Endodermal cell (in vitro differentiated cells): ENCODE results near the gene TBX3. TPM values are rescaled to one million over a fixed set of nuclear protein-coding genes. Genes with fewer than 3 reads are reported as not detected.

Experiments used
- DNase-seq: peaks from one replicate; pipeline ENCODE4 v3.0.0-alpha.2; 2017
- H3K27ac ChIP-seq: 2 replicates; pipeline ENCODE4 v1.5.1; 2013; ENCODE audit warnings: mild to moderate bottlenecking, low read depth, low read length, moderate library complexity
- H3K27me3 ChIP-seq: 2 replicates; pipeline ENCODE4 v1.6.1; 2013; ENCODE audit warnings: mild to moderate bottlenecking, low read length, moderate library complexity; ENCODE audit not compliant: insufficient read depth, control insufficient read depth, poor library complexity, severe bottlenecking
- H3K36me3 ChIP-seq: 2 replicates; pipeline ENCODE4 v1.7.0; 2013; ENCODE audit warnings: mild to moderate bottlenecking, low read length, moderate library complexity; ENCODE audit not compliant: control insufficient read depth, insufficient read depth
- H3K4me1 ChIP-seq: one replicate; pipeline ENCODE4 v1.7.0; 2013; ENCODE audit warnings: low read length; ENCODE audit not compliant: control insufficient read depth, insufficient read depth
- H3K4me3 ChIP-seq: 2 replicates; pipeline ENCODE4 v1.5.1; 2013; ENCODE audit warnings: mild to moderate bottlenecking, low read length, moderate library complexity
- H3K9ac ChIP-seq: 2 replicates; pipeline ENCODE4 v1.6.1; 2013; ENCODE audit warnings: mild to moderate bottlenecking, low read length, moderate library complexity; ENCODE audit not compliant: poor library complexity, severe bottlenecking; ENCODE audit errors: extremely low read depth
- H3K9me3 ChIP-seq: 2 replicates; pipeline ENCODE4 v1.6.1; 2013; ENCODE audit warnings: mild to moderate bottlenecking, low read length, moderate library complexity; ENCODE audit not compliant: control insufficient read depth
- H3K27ac Mint-ChIP-seq: 2 replicates; pipeline ENCODE4 v1.8.0; 2020; ENCODE audit warnings: mixed read lengths
- H3K27me3 Mint-ChIP-seq: 2 replicates; pipeline ENCODE4 v1.8.0; 2021; ENCODE audit warnings: mild to moderate bottlenecking, mixed read lengths; ENCODE audit not compliant: insufficient read depth
- H3K36me3 Mint-ChIP-seq: 2 replicates; pipeline ENCODE4 v1.8.0; 2020; ENCODE audit warnings: low read depth, mixed read lengths
- H3K4me1 Mint-ChIP-seq: 2 replicates; pipeline ENCODE4 v1.8.0; 2020; ENCODE audit warnings: mixed read lengths
- H3K4me3 Mint-ChIP-seq: 2 replicates; pipeline ENCODE4 v1.8.0; 2020; ENCODE audit warnings: mild to moderate bottlenecking, moderate library complexity, mixed read lengths
- H3K9me3 Mint-ChIP-seq: 2 replicates; pipeline ENCODE4 v1.8.0; 2020; ENCODE audit warnings: mild to moderate bottlenecking, mixed read lengths
- CTCF ChIP-seq: fragments of 200-600 bp; sonication (generic); conservative IDR thresholded peaks from 2 replicates; pipeline ENCODE4 v1.5.0; 2021; ENCODE audit warnings: antibody characterized with exemption, mild to moderate bottlenecking
- WGBS, 2 experiments: methylation state at CpG; one replicate each; pipeline versions ENCODE4 v1.1.5 to v1.1.7; 2013; ENCODE audit warnings: missing lambda C conversion rate in 2 of 2, mixed read lengths in 1 of 2; ENCODE audit not compliant: insufficient coverage in 1 of 2, insufficient read length in 1 of 2; 5-methylcytosine and 5-hydroxymethylcytosine counted together
- total RNA-seq, 2 donors: library from RNA; stranded (reverse); fragmentation: NEBNext Ultra II Directional in 1 of 2; extraction: Animal tissue kit (Norgen Biotek cat#: 25700) in 1 of 2; gene quantifications; 2 replicates in 1 of 2; 3 replicates in 1 of 2; pipeline ENCODE4 v1.2.1, GENCODE V29; 2021

The TBX3 gene
- total RNA-seq, 2 donors from 2014 or later, result 80.8 to 88.1 TPM

GRCh38 chr12:114697243-114697716 lies 13.3 kb upstream of the TBX3 start:
- Histone ChIP-seq H3K4me1 (peaks cover 14% of the 10 kb centered on the region), H3K9me3 (no peaks in the 10 kb centered on the region), H3K9ac (no peak overlapping the region), H3K36me3 (no peaks in the 10 kb centered on the region), H3K27me3 (peaks cover 100% of the 10 kb centered on the region), H3K4me3 (peak overlapping the region; percentile 78), H3K27ac (no peak overlapping the region)
- peak; percentile 68 for DNase-seq
- Mint-ChIP-seq H3K9me3 (no peaks in the 10 kb centered on the region), H3K36me3 (no peaks in the 10 kb centered on the region), H3K27me3 (peaks cover 98% of the 10 kb centered on the region), H3K27ac (no peak overlapping the region), H3K4me1 (peaks cover 69% of the 10 kb centered on the region), H3K4me3 (peak overlapping the region; percentile 51)
- 0 to 3% methylated on average over 5 to 23 of the region's 23 CpGs for WGBS, 2 experiments
- TF ChIP-seq CTCF, result no peak

GRCh38 chr12:114696443-114697242 lies 12.7 kb upstream of the TBX3 start:
- Histone ChIP-seq H3K9me3 (no peaks in the 10 kb centered on the region), H3K4me3 (peak overlapping the region; percentile 78), H3K27ac (no peak overlapping the region), H3K4me1 (peaks cover 15% of the 10 kb centered on the region), H3K9ac (no peak overlapping the region), H3K27me3 (peaks cover 100% of the 10 kb centered on the region), H3K36me3 (no peaks in the 10 kb centered on the region)
- Mint-ChIP-seq H3K4me3 (peak overlapping the region; percentile 51), H3K36me3 (no peaks in the 10 kb centered on the region), H3K27ac (no peak overlapping the region), H3K9me3 (no peaks in the 10 kb centered on the region), H3K27me3 (peaks cover 98% of the 10 kb centered on the region), H3K4me1 (peaks cover 66% of the 10 kb centered on the region)
- WGBS, 2 experiments, result 4 to 5% methylated on average over 16 to 34 of the region's 34 CpGs
- no peak for TF ChIP-seq CTCF
- DNase-seq, result peak; percentile 63

GRCh38 chr12:114695305-114695592 lies 11.3 kb upstream of the TBX3 start:
- H3K4me3 ChIP-seq, result no peak overlapping the region
- H3K9ac ChIP-seq, result no peak overlapping the region
- H3K4me3 Mint-ChIP-seq, result no peak overlapping the region
- no peak overlapping the region for H3K27ac Mint-ChIP-seq
- no peaks in the 10 kb centered on the region for H3K36me3 Mint-ChIP-seq
- 22 to 23% methylated on average over 2 to 3 of the region's 3 CpGs for WGBS, 2 experiments
- H3K36me3 ChIP-seq, result no peaks in the 10 kb centered on the region
- peaks cover 68% of the 10 kb centered on the region for H3K4me1 Mint-ChIP-seq
- no peaks in the 10 kb centered on the region for H3K9me3 Mint-ChIP-seq
- no peak for TF ChIP-seq CTCF
- H3K27me3 Mint-ChIP-seq, result peaks cover 99% of the 10 kb centered on the region
- H3K9me3 ChIP-seq, result no peaks in the 10 kb centered on the region
- H3K27ac ChIP-seq, result no peak overlapping the region
- H3K4me1 ChIP-seq, result peaks cover 15% of the 10 kb centered on the region
- H3K27me3 ChIP-seq, result peaks cover 100% of the 10 kb centered on the region
- DNase-seq, result no peak
